HG03378 (cell line): ENCODE measurements around the gene PUS3.
"Not testable (repeated sequence)": the region's sequence is repeated elsewhere in the genome, so short reads cannot be mapped to it uniquely, and the experiment has no call there.

Experiments
- ATAC-seq: cut with Tn5 transposase; IDR thresholded peaks from one replicate; pipeline ENCODE4 v1.9.1; 2021; ENCODE audit warnings: mild to moderate bottlenecking, moderate library complexity; ENCODE audit not compliant: unreplicated experiment

Gene PUS3

GRCh38 chr11:125922156-125922555 is 19.1 kb upstream of the PUS3 start:
- no peak for ATAC-seq

GRCh38 chr11:125921042-125921441 is 18.0 kb upstream of the PUS3 start:
- no peak for ATAC-seq

- no peak for ATAC-seq
These were observed 15.3 kb upstream of the PUS3 start for GRCh38 chr11:125918140-125918840.

- no peak for ATAC-seq
These were observed 13.8 kb upstream of the PUS3 start for GRCh38 chr11:125916683-125917347.

DNA sequence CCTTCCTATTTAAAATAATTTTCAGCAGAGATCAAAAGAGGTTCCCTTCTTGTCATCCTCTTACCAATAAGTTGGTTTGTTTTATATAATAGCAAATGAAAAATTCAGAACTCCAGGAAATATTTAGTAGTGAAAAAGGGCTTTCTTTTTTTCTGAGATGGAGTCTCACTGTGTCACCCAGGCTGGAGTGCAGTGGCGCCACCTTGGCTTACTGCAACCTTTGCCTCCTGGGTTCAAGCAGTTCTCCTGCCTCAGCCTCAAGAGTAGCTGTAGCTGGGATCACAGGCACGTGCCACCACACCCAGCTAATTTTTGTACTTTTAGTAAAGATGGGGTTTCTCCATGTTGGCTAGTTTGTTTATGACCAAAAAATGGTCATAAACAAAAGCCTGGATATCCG is 11.6 kb upstream of the PUS3 start:
- not testable (repeated sequence) for ATAC-seq

GRCh38 chr11:125910226-125910849 is 7.3 kb upstream of the PUS3 start:
- ATAC-seq = no peak

GRCh38 chr11:125904678-125905077 is 1.7 kb upstream of the PUS3 start:
- no peak for ATAC-seq

GRCh38 chr11:125903711-125904659 is 979 bp upstream of the PUS3 start, which contains the start of gene DDX25:
Gene DDX25, plus strand, starts transcription at chr11:125904508. Its CDS starts 10 bp downstream, at chr11:125904518.
- no peak for ATAC-seq

GRCh38 chr11:125902277-125902926 is 604 bp downstream of the PUS3 start:
- ATAC-seq = no peak

DNA sequence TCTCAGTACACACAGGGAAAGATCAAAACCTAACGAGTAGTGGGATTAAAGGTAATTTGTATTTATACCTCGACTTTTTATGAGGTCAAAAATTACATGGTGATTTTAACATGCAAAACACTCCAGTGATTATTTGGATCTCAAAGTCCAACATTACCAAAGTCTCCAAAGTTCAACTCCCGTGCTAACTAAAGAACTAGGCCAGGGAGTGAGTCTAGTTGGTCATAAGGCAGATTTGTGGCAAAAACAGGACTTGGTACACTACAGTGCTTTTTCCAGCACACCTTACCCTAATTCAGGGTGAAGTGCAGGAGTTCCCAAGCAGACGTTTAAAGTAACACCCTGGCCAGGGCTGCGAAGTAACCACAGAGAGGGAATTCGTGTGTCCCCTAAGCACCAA is 1.1 kb downstream of the PUS3 start:
- ATAC-seq = no peak

- no peak for ATAC-seq
These were observed 10.0 kb downstream of the PUS3 start for GRCh38 chr11:125892994-125893393.

DNA sequence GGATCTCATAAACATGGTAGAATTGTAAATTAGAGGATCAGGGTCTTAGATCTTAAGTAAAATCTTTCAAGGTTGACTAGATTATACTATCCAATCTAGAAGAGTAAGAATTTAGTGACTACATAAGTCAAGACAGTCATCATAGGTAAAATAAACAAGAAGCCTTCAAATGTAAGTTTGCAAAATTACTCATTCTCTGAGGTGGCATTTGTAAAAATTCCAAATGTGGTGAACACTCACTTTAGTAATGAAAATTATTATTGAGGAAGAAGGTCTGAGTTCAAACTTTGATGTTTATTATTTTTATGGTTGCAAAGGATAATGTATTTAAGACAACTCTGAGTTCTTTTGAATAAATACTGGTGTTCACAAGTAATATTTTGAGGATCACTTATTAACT is 10.9 kb downstream of the PUS3 start:
- ATAC-seq = no peak

DNA sequence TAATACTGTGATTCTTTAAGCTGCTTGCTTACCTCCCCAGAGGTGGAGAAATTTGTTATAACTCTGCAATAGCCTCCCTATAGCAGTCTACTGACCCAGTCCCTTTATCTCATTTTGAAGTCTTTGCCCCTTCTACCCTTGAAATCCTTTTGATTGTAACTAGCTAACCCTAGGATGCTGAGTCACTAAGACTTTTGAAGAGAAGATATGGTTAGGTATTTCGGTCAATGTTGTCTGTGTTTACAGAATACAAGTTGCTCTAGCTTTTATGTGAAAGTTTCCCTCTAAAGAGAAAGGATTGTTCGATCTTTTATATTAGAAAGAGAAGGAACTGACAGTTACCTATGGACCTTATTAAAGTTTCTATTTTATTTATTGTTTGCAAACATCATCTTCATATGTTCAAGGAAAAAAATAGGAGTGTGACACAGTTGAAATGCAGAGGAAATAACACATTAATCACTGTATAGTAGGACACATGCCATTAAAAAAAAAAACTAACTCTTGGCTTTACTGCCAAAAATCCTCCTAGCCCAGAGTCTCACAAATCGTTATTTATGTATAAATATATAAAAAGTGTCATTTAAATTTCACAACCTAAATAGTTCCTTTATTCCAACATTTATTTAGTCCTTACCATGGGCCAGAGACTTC is 12.4 kb downstream of the PUS3 start:
- ATAC-seq = no peak

GRCh38 chr11:125887373-125888324 is 15.4 kb downstream of the PUS3 start, which contains the start of gene HYLS1:
Gene HYLS1, plus strand, starts transcription at chr11:125887668. Its CDS starts 11,701 bp downstream, at chr11:125899369.
- peak; percentile 87 for ATAC-seq

DNA sequence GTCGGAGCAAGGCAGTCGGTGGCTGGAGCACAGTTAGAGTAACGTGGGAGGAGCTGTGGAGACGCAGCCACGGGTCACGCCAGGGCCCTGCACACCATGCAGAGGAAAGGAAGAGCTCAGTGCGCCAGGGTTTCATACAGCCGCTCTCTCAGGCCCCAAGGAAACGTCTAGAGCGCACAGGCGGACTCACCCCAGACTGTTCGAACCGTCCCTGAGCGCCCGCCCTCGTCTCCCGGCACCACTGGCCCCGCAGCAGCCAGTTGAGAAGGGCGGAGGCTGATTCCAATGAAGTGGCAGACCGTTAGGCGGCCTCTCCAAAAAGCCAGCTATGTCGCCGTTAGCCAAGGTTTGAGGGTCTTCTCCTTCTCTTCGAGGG is 16.0 kb downstream of the PUS3 start:
- peak; percentile 20 for ATAC-seq

GRCh38 chr11:125883375-125883774 is 19.6 kb downstream of the PUS3 start:
- ATAC-seq = no peak

DNA sequence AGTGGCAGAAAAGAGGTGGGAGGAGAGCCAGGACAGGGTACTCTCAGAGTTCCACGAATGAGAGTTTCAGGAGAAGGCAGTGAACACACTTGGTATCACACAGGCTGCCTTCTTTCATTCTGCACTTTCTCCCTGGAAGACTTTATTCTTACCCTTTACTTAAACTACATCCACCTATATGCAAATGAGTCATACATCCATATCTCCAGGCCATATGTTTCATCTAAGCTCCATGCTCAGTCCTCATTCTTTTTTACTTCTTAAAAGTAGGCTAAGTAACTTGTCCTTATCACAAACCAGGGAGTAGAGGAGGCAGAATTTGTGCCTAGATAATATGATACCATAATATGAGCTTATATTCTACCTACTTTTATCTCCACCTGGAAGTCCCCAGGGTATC is 21.7 kb downstream of the PUS3 start:
- ATAC-seq = no peak

- peak; percentile 62 for ATAC-seq
These were observed 28.4 kb downstream of the PUS3 start for GRCh38 chr11:125874556-125875124.
